ENCODE measurements around the gene NPM1.

Gene NPM1

GRCh38 chr5:171442287-171443042 is 54.8 kb downstream of the NPM1 start:
- Histone ChIP-seq H3K9ac (ENCODE audit: low read depth, low read length) (no peak overlapping the region), H3K27me3 (ENCODE audit: control insufficient read depth, insufficient read depth, low read length) (no peaks in the 10 kb centered on the region), H3K36me3 (ENCODE audit: control insufficient read depth, insufficient read depth, low read length) (no peaks in the 10 kb centered on the region), H3K27ac (ENCODE audit: low read depth, low read length) (no peak overlapping the region), H3K4me3 (ENCODE audit: low read depth, low read length) (no peak overlapping the region), H3K4me1 (ENCODE audit: control insufficient read depth, insufficient read depth, low read length) (peaks cover 15% of the 10 kb centered on the region; the same call in 1 of the 2 replicates), H3K9me3 (ENCODE audit: control insufficient read depth, insufficient read depth, low read length) (no peaks in the 10 kb centered on the region)

GRCh38 chr5:171444582-171444981 is 56.9 kb downstream of the NPM1 start:
- Histone ChIP-seq H3K9me3 (ENCODE audit: control insufficient read depth, insufficient read depth, low read length) (no peaks in the 10 kb centered on the region), H3K27me3 (ENCODE audit: control insufficient read depth, insufficient read depth, low read length) (no peaks in the 10 kb centered on the region), H3K4me1 (ENCODE audit: control insufficient read depth, insufficient read depth, low read length) (peaks cover 23% of the 10 kb centered on the region), H3K9ac (ENCODE audit: low read depth, low read length) (no peak overlapping the region), H3K4me3 (ENCODE audit: low read depth, low read length) (no peak overlapping the region), H3K36me3 (ENCODE audit: control insufficient read depth, insufficient read depth, low read length) (no peaks in the 10 kb centered on the region), H3K27ac (ENCODE audit: low read depth, low read length) (no peak overlapping the region)

GRCh38 chr5:171445644-171446516 is 58.2 kb downstream of the NPM1 start:
- Histone ChIP-seq H3K4me1 (ENCODE audit: control insufficient read depth, insufficient read depth, low read length) (peaks cover 30% of the 10 kb centered on the region), H3K4me3 (ENCODE audit: low read depth, low read length) (no peak overlapping the region), H3K27me3 (ENCODE audit: control insufficient read depth, insufficient read depth, low read length) (peaks cover 7% of the 10 kb centered on the region; the same call in 1 of the 2 replicates), H3K9me3 (ENCODE audit: control insufficient read depth, insufficient read depth, low read length) (no peaks in the 10 kb centered on the region), H3K27ac (ENCODE audit: low read depth, low read length) (no peak overlapping the region), H3K9ac (ENCODE audit: low read depth, low read length) (no peak overlapping the region), H3K36me3 (ENCODE audit: control insufficient read depth, insufficient read depth, low read length) (no peaks in the 10 kb centered on the region)

GRCh38 chr5:171447226-171447625 is 59.6 kb downstream of the NPM1 start:
- peaks cover 30% of the 10 kb centered on the region for H3K4me1 ChIP-seq (ENCODE audit: control insufficient read depth, insufficient read depth, low read length)
- H3K27ac ChIP-seq (ENCODE audit: low read depth, low read length): no peak overlapping the region
- no peaks in the 10 kb centered on the region for H3K36me3 ChIP-seq (ENCODE audit: control insufficient read depth, insufficient read depth, low read length)
- no peaks in the 10 kb centered on the region for H3K9me3 ChIP-seq (ENCODE audit: control insufficient read depth, insufficient read depth, low read length)
- H3K4me3 ChIP-seq (ENCODE audit: low read depth, low read length): no peak overlapping the region
- peaks cover 7% of the 10 kb centered on the region; the same call in 1 of the 2 replicates for H3K27me3 ChIP-seq (ENCODE audit: control insufficient read depth, insufficient read depth, low read length)
- H3K9ac ChIP-seq (ENCODE audit: low read depth, low read length): no peak overlapping the region

- no peak overlapping the region for H3K4me3 ChIP-seq (ENCODE audit: low read depth, low read length)
- no peak overlapping the region for H3K9ac ChIP-seq (ENCODE audit: low read depth, low read length)
- H3K27me3 ChIP-seq (ENCODE audit: control insufficient read depth, insufficient read depth, low read length): peaks cover 7% of the 10 kb centered on the region; the same call in 1 of the 2 replicates
- H3K9me3 ChIP-seq (ENCODE audit: control insufficient read depth, insufficient read depth, low read length): no peaks in the 10 kb centered on the region
- no peaks in the 10 kb centered on the region for H3K36me3 ChIP-seq (ENCODE audit: control insufficient read depth, insufficient read depth, low read length)
- H3K4me1 ChIP-seq (ENCODE audit: control insufficient read depth, insufficient read depth, low read length): peaks cover 30% of the 10 kb centered on the region
- H3K27ac ChIP-seq (ENCODE audit: low read depth, low read length): no peak overlapping the region
These were observed 61.8 kb downstream of the NPM1 start for GRCh38 chr5:171449426-171449825.

- Histone ChIP-seq H3K36me3 (ENCODE audit: control insufficient read depth, insufficient read depth, low read length) (no peaks in the 10 kb centered on the region), H3K9me3 (ENCODE audit: control insufficient read depth, insufficient read depth, low read length) (no peaks in the 10 kb centered on the region), H3K4me1 (ENCODE audit: control insufficient read depth, insufficient read depth, low read length) (peaks cover 30% of the 10 kb centered on the region), H3K9ac (ENCODE audit: low read depth, low read length) (peak overlapping the region; percentile 61), H3K4me3 (ENCODE audit: low read depth, low read length) (peak overlapping the region; percentile 42; the same call in 1 of the 2 replicates), H3K27ac (ENCODE audit: low read depth, low read length) (peak overlapping the region; percentile 58), H3K27me3 (ENCODE audit: control insufficient read depth, insufficient read depth, low read length) (peaks cover 7% of the 10 kb centered on the region; the same call in 1 of the 2 replicates)
These were observed 63.0 kb downstream of the NPM1 start for GRCh38 chr5:171450423-171451331.

- Histone ChIP-seq H3K27ac (ENCODE audit: low read depth, low read length) (no peak overlapping the region), H3K27me3 (ENCODE audit: control insufficient read depth, insufficient read depth, low read length) (peaks cover 7% of the 10 kb centered on the region; the same call in 1 of the 2 replicates), H3K4me3 (ENCODE audit: low read depth, low read length) (no peak overlapping the region), H3K9ac (ENCODE audit: low read depth, low read length) (no peak overlapping the region), H3K36me3 (ENCODE audit: control insufficient read depth, insufficient read depth, low read length) (no peaks in the 10 kb centered on the region), H3K9me3 (ENCODE audit: control insufficient read depth, insufficient read depth, low read length) (no peaks in the 10 kb centered on the region), H3K4me1 (ENCODE audit: control insufficient read depth, insufficient read depth, low read length) (peaks cover 30% of the 10 kb centered on the region)
These were observed 63.8 kb downstream of the NPM1 start for GRCh38 chr5:171451421-171451820.

GRCh38 chr5:171453056-171453725 is 65.5 kb downstream of the NPM1 start:
- no peak overlapping the region for H3K4me3 ChIP-seq (ENCODE audit: low read depth, low read length)
- peaks cover 7% of the 10 kb centered on the region; the same call in 1 of the 2 replicates for H3K27me3 ChIP-seq (ENCODE audit: control insufficient read depth, insufficient read depth, low read length)
- H3K27ac ChIP-seq (ENCODE audit: low read depth, low read length): no peak overlapping the region
- no peak overlapping the region for H3K9ac ChIP-seq (ENCODE audit: low read depth, low read length)
- no peaks in the 10 kb centered on the region for H3K36me3 ChIP-seq (ENCODE audit: control insufficient read depth, insufficient read depth, low read length)
- peaks cover 20% of the 10 kb centered on the region for H3K4me1 ChIP-seq (ENCODE audit: control insufficient read depth, insufficient read depth, low read length)
- H3K9me3 ChIP-seq (ENCODE audit: control insufficient read depth, insufficient read depth, low read length): no peaks in the 10 kb centered on the region

GRCh38 chr5:171453988-171454387 is 66.3 kb downstream of the NPM1 start:
- no peak overlapping the region for H3K27ac ChIP-seq (ENCODE audit: low read depth, low read length)

GRCh38 chr5:171454549-171454948 is 66.9 kb downstream of the NPM1 start:
- H3K9me3 ChIP-seq (ENCODE audit: control insufficient read depth, insufficient read depth, low read length): no peaks in the 10 kb centered on the region
- peaks cover 7% of the 10 kb centered on the region; the same call in 1 of the 2 replicates for H3K27me3 ChIP-seq (ENCODE audit: control insufficient read depth, insufficient read depth, low read length)
- H3K36me3 ChIP-seq (ENCODE audit: control insufficient read depth, insufficient read depth, low read length): no peaks in the 10 kb centered on the region
- H3K9ac ChIP-seq (ENCODE audit: low read depth, low read length): no peak overlapping the region
- no peak overlapping the region for H3K27ac ChIP-seq (ENCODE audit: low read depth, low read length)
- no peak overlapping the region for H3K4me3 ChIP-seq (ENCODE audit: low read depth, low read length)
- peaks cover 7% of the 10 kb centered on the region for H3K4me1 ChIP-seq (ENCODE audit: control insufficient read depth, insufficient read depth, low read length)

More at GRCh38 chr5:171453988-171454387, 66.3 kb downstream of the NPM1 start:
- Histone ChIP-seq H3K36me3 (ENCODE audit: control insufficient read depth, insufficient read depth, low read length) (no peaks in the 10 kb centered on the region), H3K27me3 (ENCODE audit: control insufficient read depth, insufficient read depth, low read length) (peaks cover 7% of the 10 kb centered on the region; the same call in 1 of the 2 replicates), H3K9me3 (ENCODE audit: control insufficient read depth, insufficient read depth, low read length) (no peaks in the 10 kb centered on the region), H3K4me3 (ENCODE audit: low read depth, low read length) (no peak overlapping the region), H3K9ac (ENCODE audit: low read depth, low read length) (no peak overlapping the region), H3K4me1 (ENCODE audit: control insufficient read depth, insufficient read depth, low read length) (peaks cover 12% of the 10 kb centered on the region)
